Heart right ventricle (tissue), 16 donors: ENCODE data around the gene MAP3K21. TPM values are rescaled to one million over a fixed set of nuclear protein-coding genes. Genes with fewer than 3 reads are reported as not detected.

Experiments used
- ATAC-seq, 8 donors: fragments of 200-7000 bp; cut with Tn5 transposase; one replicate each; pipeline ENCODE4 v1.9.1; 2020; ENCODE audit warnings: mild to moderate bottlenecking in 8 of 8, moderate library complexity in 8 of 8, moderate number of reproducible peaks in 1 of 8
- DNase-seq, 2 donors: peaks; one replicate each; pipeline ENCODE4 v3.0.0-alpha.2; 2020
- H3K27ac ChIP-seq, 10 donors: fragments of 200-600 bp; sonication (generic) in 2 of 10; one replicate each; pipeline versions ENCODE4 v1.5.0 to v1.8.0; 2020 to 2022; ENCODE audit warnings: mild to moderate bottlenecking in 3 of 10
- H3K27me3 ChIP-seq, 7 donors: fragments of 200-600 bp; one replicate each; pipeline ENCODE4 v1.8.0; 2021 to 2022; ENCODE audit warnings: mild to moderate bottlenecking in 2 of 7
- H3K36me3 ChIP-seq, 9 donors: fragments of 200-600 bp; sonication (generic) in 1 of 9; one replicate each; pipeline versions ENCODE4 v1.5.0 to v1.8.0; 2020 to 2022; ENCODE audit warnings: mild to moderate bottlenecking in 2 of 9
- H3K4me1 ChIP-seq, 9 donors: fragments of 200-600 bp; sonication (generic) in 1 of 9; one replicate each; pipeline versions ENCODE4 v1.5.0 to v1.8.0; 2020 to 2022; ENCODE audit warnings: mild to moderate bottlenecking in 4 of 9
- H3K4me3 ChIP-seq, 10 donors: fragments of 200-600 bp; sonication (generic) in 2 of 10; one replicate each; pipeline versions ENCODE4 v1.5.0 to v1.8.0; 2020 to 2022; ENCODE audit warnings: mild to moderate bottlenecking in 7 of 10, moderate library complexity in 2 of 10
- H3K9me3 ChIP-seq, 11 donors: fragments of 200-600 bp in 10 of 11; sonication (generic) in 2 of 11; one replicate each; pipeline versions ENCODE4 v1.5.0 to v1.8.0; 2013 to 2022; ENCODE audit warnings: mild to moderate bottlenecking in 2 of 11, control low read depth in 1 of 11, moderate library complexity in 1 of 11
- CTCF ChIP-seq, 9 donors: fragments of 200-600 bp; sonication (generic) in 2 of 9; IDR thresholded peaks; one replicate each; pipeline versions ENCODE4 v1.5.0 to v1.8.0; 2021 to 2022; ENCODE audit warnings: antibody characterized with exemption in 9 of 9, mild to moderate bottlenecking in 5 of 9, moderate library complexity in 1 of 9
- WGBS, 2 donors: extraction: QIAGEN DNeasy Blood & Tissue Kit; methylation state at CpG; one replicate each; pipeline ENCODE4 v1.1.7; 2013; ENCODE audit warnings: inconsistent platforms in 1 of 2; 5-methylcytosine and 5-hydroxymethylcytosine counted together
- intact Hi-C, 10 donors: fragments of 100-400 bp; cut with DNase I; formaldehyde crosslinking; loops; one replicate each; pipeline versions ENCODE4 v1.11.1 to v1.14.2; 2022
- polyA plus RNA-seq, 2 donors: library from polyadenylated mRNA; stranded (reverse); fragments of 200-250 nt; gene quantifications; one replicate each; pipeline ENCODE4 v1.2.3, GENCODE V29; 2013
- total RNA-seq, 10 donors: library from RNA; stranded (reverse); fragmentation: NEBNext Ultra II Directional in 3 of 10; extraction: Animal tissue kit (Norgen Biotek cat#: 25700) in 3 of 10; gene quantifications; one replicate each; pipeline versions ENCODE4 v1.2.1 to v1.2.4, GENCODE V29; 2021 to 2023
- donor health status: Arrhythmogenic right ventricular cardiomyopathy.
- donor health status: ischemic (EF 13 %, LVEDD 7.1; RV severe dilation, severe dysfunction).
- donor health status: healthy with polysubstance abuse.
- donor health status: DM: no; HTN: yes; CAD: no.
- donor health status: DM: no; HTN: no; CAD: no.
- donor health status: ischemic (EF 25% LVEDD 6.9; RV normal size, moderate dysfunction).
- donor health status: ischemic (EF 25% LVEDD 5.7; RV mildly dilated, moderate dysfunction).
- donor health status: healthy.
- donor health status: DM: yes; HTN: yes; CAD: no.
- donor health status: Ischemic cardiomyopathy.
- donor health status: ischemic (EF 35%, LVEDD 5.7; RV mildly dilated, moderate dysfunction).
- donor health status: nonischemic (EF 11% LVEDD 7.7; RV severe dilation, severe dysfunction).
- donor health status: DM: yes; HTN: yes; CAD: no.
- donor health status: PGD.
- donor health status: ischemic (EF 29% LVEDD 5.4; RV normal size, mild dysfunction).
- donor health status: nonischemic (EF 23%, LVEDD 6.1; RV moderate dilation, normal function).

The MAP3K21 gene
- total and polyA plus RNA-seq, 12 donors = 0.07 to 0.47 (median 0.17) TPM

DNA sequence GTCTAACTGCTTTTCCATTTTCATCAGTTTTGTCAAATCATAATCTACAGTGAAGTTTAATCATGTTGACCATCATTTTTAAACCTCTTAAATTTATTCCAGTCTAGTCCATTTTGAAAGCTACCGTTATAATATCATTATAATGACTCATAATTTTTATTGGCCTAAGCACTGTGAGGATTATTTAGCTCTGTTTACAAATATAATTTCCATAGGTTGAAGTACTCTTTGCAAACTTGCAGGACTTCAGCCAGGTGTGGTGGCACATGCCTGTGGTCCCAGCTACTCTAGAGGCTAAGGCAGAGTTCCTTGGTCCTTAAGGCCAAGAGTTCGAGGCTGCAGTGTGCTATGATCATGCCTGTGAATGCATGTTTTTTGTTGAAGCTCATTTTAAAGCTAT, 54.3 kb downstream of the MAP3K21 start:
- no peak for DNase-seq
- WGBS, 2 donors = 82 to 86% methylated on average over 2 of the region's 2 CpGs
- Histone ChIP-seq H3K4me3 (no peak overlapping the region), H3K9me3 (peaks cover 0 to 17% (median 0%) of the 10 kb centered on the region in 11 donors), H3K27ac (no peak overlapping the region), H3K36me3 (no peaks in the 10 kb centered on the region), H3K27me3 (peaks cover 0 to 1% (median 0%) of the 10 kb centered on the region in 7 donors), H3K4me1 (no peaks in the 10 kb centered on the region)
- intact Hi-C loops = no loop called here
- no peak for ATAC-seq
- TF ChIP-seq CTCF (IDR thresholded peaks at IDR 0.05) = no peak

GRCh38 chr1:233383984-233384383, 56.5 kb downstream of the MAP3K21 start:
- intact Hi-C loops = no loop called here
- Histone ChIP-seq H3K36me3 (no peaks in the 10 kb centered on the region), H3K27ac (no peak overlapping the region), H3K4me1 (no peaks in the 10 kb centered on the region), H3K27me3 (no peaks in the 10 kb centered on the region), H3K4me3 (no peak overlapping the region), H3K9me3 (peaks cover 0 to 20% (median 0%) of the 10 kb centered on the region in 11 donors)
- WGBS, 2 donors = 61 to 95% methylated on average over 3 of the region's 3 CpGs
- no peak for TF ChIP-seq CTCF (IDR thresholded peaks at IDR 0.05)
- DNase-seq = no peak
- ATAC-seq = no peak

GRCh38 chr1:233386336-233386735, 58.8 kb downstream of the MAP3K21 start:
- no peak for ATAC-seq
- H3K4me1 ChIP-seq = no peaks in the 10 kb centered on the region
- DNase-seq = no peak
- intact Hi-C loops = no loop called here
- H3K27ac ChIP-seq = no peak overlapping the region
- no peak for TF ChIP-seq CTCF (IDR thresholded peaks at IDR 0.05)
- H3K27me3 ChIP-seq = peaks cover 0 to 8% (median 0%) of the 10 kb centered on the region in 7 donors
- H3K4me3 ChIP-seq = no peak overlapping the region
- no peaks in the 10 kb centered on the region for H3K36me3 ChIP-seq
- 64 to 67% methylated on average over 2 of the region's 2 CpGs for WGBS, 2 donors
- peaks cover 0 to 17% (median 0%) of the 10 kb centered on the region in 11 donors for H3K9me3 ChIP-seq

- Histone ChIP-seq H3K4me1 (no peaks in the 10 kb centered on the region), H3K27ac (no peak overlapping the region), H3K9me3 (peaks cover 0 to 13% (median 0%) of the 10 kb centered on the region in 11 donors), H3K27me3 (peaks cover 0 to 15% (median 0%) of the 10 kb centered on the region in 7 donors), H3K36me3 (no peaks in the 10 kb centered on the region), H3K4me3 (no peak overlapping the region)
- intact Hi-C loops = no loop called here
- TF ChIP-seq CTCF (IDR thresholded peaks at IDR 0.05) = no peak
- no peak for ATAC-seq
- no peak for DNase-seq
- 29 to 54% methylated on average over 3 of the region's 3 CpGs for WGBS, 2 donors
Measured at GRCh38 chr1:233387585-233387984, 60.1 kb downstream of the MAP3K21 start.
